ENCODE results near the gene GPC3.

The GPC3 gene

GRCh38 chrX:133983974-133984845 lies 1.2 kb downstream of the GPC3 start:
- TF ChIP-seq TCF12 (IDR thresholded peaks at IDR 0.05; ENCODE audit: low read depth) (no peak), TEAD4 (IDR thresholded peaks at IDR 0.05) (no peak), FOXM1 (IDR thresholded peaks at IDR 0.05; ENCODE audit: borderline replicate concordance, low read depth) (no peak), CREB1 (IDR thresholded peaks at IDR 0.05; ENCODE audit: low read depth) (no peak), RAD21 (IDR thresholded peaks at IDR 0.05; ENCODE audit: low read depth) (no peak), TAF1 (IDR thresholded peaks at IDR 0.05; ENCODE audit: low read depth) (no peak), EGR1 (IDR thresholded peaks at IDR 0.05) (no peak)
- TF ChIP-seq, protein P1, sequence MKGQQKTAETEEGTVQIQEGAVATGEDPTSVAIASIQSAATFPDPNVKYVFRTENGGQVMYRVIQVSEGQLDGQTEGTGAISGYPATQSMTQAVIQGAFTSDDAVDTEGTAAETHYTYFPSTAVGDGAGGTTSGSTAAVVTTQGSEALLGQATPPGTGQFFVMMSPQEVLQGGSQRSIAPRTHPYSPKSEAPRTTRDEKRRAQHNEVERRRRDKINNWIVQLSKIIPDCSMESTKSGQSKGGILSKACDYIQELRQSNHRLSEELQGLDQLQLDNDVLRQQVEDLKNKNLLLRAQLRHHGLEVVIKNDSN (IDR thresholded peaks at IDR 0.05) = no peak
- TF ChIP-seq, protein P2, sequence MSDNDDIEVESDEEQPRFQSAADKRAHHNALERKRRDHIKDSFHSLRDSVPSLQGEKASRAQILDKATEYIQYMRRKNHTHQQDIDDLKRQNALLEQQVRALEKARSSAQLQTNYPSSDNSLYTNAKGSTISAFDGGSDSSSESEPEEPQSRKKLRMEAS (IDR thresholded peaks at IDR 0.05) = no peak

DNA sequence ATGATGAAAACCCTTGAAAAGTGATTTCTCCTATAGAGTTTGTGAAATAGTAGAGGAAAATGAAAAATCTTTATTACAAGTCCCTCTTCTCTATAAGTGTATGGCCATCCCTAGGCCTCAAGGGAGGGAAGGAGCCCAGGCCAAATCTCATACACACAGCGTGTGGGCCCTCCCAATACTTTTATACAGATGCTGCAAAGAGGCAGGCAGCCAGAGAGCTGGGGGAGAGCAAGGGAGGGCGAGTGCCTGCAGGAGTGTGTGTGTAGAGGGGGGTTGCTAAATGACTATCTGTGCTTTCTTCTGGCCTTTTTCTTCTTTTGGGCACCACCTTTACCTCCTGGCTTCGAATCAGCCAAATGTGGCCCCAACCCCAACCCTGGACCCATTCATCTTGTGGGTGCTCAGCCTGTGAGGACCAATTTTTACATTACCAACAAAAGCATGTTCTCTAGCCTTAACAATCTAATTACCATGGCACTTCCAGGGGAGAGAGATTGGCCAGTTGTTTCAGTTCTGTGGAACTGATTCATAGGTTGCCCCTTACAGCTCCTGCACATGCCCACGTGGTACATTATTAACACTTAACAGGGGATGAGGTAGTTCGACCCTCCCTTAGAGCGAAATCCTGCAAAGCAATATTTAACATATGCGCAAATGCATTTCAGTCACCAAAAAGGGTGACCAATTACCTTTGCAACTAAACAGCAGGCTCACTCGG lies 2.0 kb downstream of the GPC3 start:
- TF ChIP-seq EGR1 (IDR thresholded peaks at IDR 0.05) (no peak), EP300 (IDR thresholded peaks at IDR 0.05; ENCODE audit: borderline replicate concordance) (no peak), TEAD4 (IDR thresholded peaks at IDR 0.05) (no peak), CEBPB (IDR thresholded peaks at IDR 0.05) (no peak), NFIC (IDR thresholded peaks at IDR 0.05) (no peak), FOXM1 (IDR thresholded peaks at IDR 0.05; ENCODE audit: borderline replicate concordance, low read depth) (no peak), ZBTB7A (IDR thresholded peaks at IDR 0.05; ENCODE audit: low read depth) (no peak), RAD21 (IDR thresholded peaks at IDR 0.05; ENCODE audit: low read depth) (no peak), TAF1 (IDR thresholded peaks at IDR 0.05; ENCODE audit: low read depth) (no peak), YY1 (IDR thresholded peaks at IDR 0.05; ENCODE audit: low read depth) (no peak), CREB1 (IDR thresholded peaks at IDR 0.05; ENCODE audit: low read depth) (no peak), TCF12 (IDR thresholded peaks at IDR 0.05; ENCODE audit: low read depth) (no peak)
- TF ChIP-seq, protein P2 (IDR thresholded peaks at IDR 0.05) = no peak
- TF ChIP-seq, protein P3, sequence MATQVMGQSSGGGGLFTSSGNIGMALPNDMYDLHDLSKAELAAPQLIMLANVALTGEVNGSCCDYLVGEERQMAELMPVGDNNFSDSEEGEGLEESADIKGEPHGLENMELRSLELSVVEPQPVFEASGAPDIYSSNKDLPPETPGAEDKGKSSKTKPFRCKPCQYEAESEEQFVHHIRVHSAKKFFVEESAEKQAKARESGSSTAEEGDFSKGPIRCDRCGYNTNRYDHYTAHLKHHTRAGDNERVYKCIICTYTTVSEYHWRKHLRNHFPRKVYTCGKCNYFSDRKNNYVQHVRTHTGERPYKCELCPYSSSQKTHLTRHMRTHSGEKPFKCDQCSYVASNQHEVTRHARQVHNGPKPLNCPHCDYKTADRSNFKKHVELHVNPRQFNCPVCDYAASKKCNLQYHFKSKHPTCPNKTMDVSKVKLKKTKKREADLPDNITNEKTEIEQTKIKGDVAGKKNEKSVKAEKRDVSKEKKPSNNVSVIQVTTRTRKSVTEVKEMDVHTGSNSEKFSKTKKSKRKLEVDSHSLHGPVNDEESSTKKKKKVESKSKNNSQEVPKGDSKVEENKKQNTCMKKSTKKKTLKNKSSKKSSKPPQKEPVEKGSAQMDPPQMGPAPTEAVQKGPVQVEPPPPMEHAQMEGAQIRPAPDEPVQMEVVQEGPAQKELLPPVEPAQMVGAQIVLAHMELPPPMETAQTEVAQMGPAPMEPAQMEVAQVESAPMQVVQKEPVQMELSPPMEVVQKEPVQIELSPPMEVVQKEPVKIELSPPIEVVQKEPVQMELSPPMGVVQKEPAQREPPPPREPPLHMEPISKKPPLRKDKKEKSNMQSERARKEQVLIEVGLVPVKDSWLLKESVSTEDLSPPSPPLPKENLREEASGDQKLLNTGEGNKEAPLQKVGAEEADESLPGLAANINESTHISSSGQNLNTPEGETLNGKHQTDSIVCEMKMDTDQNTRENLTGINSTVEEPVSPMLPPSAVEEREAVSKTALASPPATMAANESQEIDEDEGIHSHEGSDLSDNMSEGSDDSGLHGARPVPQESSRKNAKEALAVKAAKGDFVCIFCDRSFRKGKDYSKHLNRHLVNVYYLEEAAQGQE (IDR thresholded peaks at IDR 0.05; ENCODE audit: low read depth) = no peak
- TF ChIP-seq, protein P1 (IDR thresholded peaks at IDR 0.05) = no peak

GRCh38 chrX:133981924-133982323 lies 3.5 kb downstream of the GPC3 start:
- TF ChIP-seq, protein P3 (IDR thresholded peaks at IDR 0.05; ENCODE audit: low read depth) = no peak
- TF ChIP-seq ZBTB7A (IDR thresholded peaks at IDR 0.05; ENCODE audit: low read depth) (no peak), CEBPB (IDR thresholded peaks at IDR 0.05) (no peak), CREB1 (IDR thresholded peaks at IDR 0.05; ENCODE audit: low read depth) (no peak), TCF12 (IDR thresholded peaks at IDR 0.05; ENCODE audit: low read depth) (no peak), NFIC (IDR thresholded peaks at IDR 0.05) (no peak), EGR1 (IDR thresholded peaks at IDR 0.05) (no peak), RAD21 (IDR thresholded peaks at IDR 0.05; ENCODE audit: low read depth) (no peak), FOXM1 (IDR thresholded peaks at IDR 0.05; ENCODE audit: borderline replicate concordance, low read depth) (no peak), TEAD4 (IDR thresholded peaks at IDR 0.05) (no peak), TAF1 (IDR thresholded peaks at IDR 0.05; ENCODE audit: low read depth) (no peak), EP300 (IDR thresholded peaks at IDR 0.05; ENCODE audit: borderline replicate concordance) (no peak), YY1 (IDR thresholded peaks at IDR 0.05; ENCODE audit: low read depth) (no peak)
- TF ChIP-seq, protein P1 (IDR thresholded peaks at IDR 0.05) = no peak
- TF ChIP-seq, protein P2 (IDR thresholded peaks at IDR 0.05) = no peak

DNA sequence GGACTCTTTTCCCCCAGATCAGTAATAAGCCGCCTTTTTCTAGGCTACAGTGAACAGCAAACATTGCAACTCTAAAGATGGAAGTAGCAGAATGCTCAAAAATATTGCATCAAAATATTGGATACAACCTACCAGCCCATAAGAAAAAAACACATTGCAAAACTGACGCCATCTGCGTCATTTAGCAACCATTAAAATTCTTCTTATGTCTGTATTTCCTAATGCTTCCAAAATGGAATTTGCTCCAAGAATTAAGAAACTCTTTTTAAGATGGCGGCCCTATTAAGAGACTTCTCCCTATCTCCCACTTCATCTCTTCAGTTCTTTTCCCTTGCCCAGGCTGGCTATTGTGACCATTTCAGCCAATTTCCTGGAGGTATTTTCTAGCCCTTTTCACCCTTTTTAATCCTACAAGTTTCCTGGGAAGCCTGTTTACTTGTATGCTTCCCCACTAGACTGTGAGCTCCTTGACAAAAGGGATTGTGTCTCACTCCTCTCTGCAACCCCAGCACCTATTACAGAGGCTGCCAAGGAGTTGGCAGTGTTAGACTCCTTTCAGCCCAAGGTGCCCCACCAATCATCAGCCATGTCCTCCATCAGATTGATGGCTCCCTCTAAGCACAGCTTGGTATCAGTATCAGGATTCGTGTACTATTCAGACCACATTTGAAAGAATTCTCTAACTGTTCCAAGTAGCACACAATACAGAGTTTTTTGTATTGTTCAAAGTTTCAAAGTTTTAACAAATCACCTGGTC lies 4.4 kb downstream of the GPC3 start:
- TF ChIP-seq YY1 (IDR thresholded peaks at IDR 0.05; ENCODE audit: low read depth) (no peak), TEAD4 (IDR thresholded peaks at IDR 0.05) (no peak), ZBTB7A (IDR thresholded peaks at IDR 0.05; ENCODE audit: low read depth) (no peak), CEBPB (IDR thresholded peaks at IDR 0.05) (no peak), EP300 (IDR thresholded peaks at IDR 0.05; ENCODE audit: borderline replicate concordance) (no peak)

All from Ishikawa (cell line).